HepG2 (cell line): ENCODE measurements around the gene DYNLL2. TPM values are rescaled to one million over a fixed set of nuclear protein-coding genes. Genes with fewer than 3 reads are reported as not detected.
A peak's percentile ranks its signal among the peaks of the same experiment; 100 is the strongest.

ENCODE experiments used
- ADNP ChIP-seq: sonication (generic); formaldehyde crosslinking; IDR thresholded peaks from 2 replicates; pipeline ENCODE4 v1.4.0; 2020; ENCODE audit warnings: missing genetic modification reagents
- ATM ChIP-seq: fragments of 450-650 bp; IDR thresholded peaks from 2 replicates; pipeline ENCODE4 v1.7.1; 2017; ENCODE audit warnings: mild to moderate bottlenecking, borderline replicate concordance
- EEA1 ChIP-seq: sonication (generic); formaldehyde crosslinking; IDR thresholded peaks from 2 replicates; pipeline ENCODE4 v1.5.1; 2020; ENCODE audit warnings: mild to moderate bottlenecking, missing genetic modification reagents, borderline replicate concordance
- GRHL1 ChIP-seq: sonication (generic); formaldehyde crosslinking; conservative IDR thresholded peaks from 2 replicates; pipeline ENCODE4 v1.8.0; 2022; ENCODE audit warnings: missing genetic modification reagents
- HOXD1 ChIP-seq: sonication (generic); formaldehyde crosslinking; IDR thresholded peaks from 2 replicates; pipeline ENCODE4 v1.5.0; 2020; ENCODE audit warnings: missing genetic modification reagents
- TEAD3 ChIP-seq: optimal IDR thresholded peaks from 2 replicates; pipeline ENCODE3; 2016; ENCODE audit warnings: borderline replicate concordance
- ZMYM4 ChIP-seq: sonication (generic); formaldehyde crosslinking; IDR thresholded peaks from 2 replicates; pipeline ENCODE4 v1.8.1; 2023; ENCODE audit warnings: mild to moderate bottlenecking, missing genetic modification reagents
- ZNF143 ChIP-seq: sonication (generic); formaldehyde crosslinking; IDR thresholded peaks from 2 replicates; pipeline ENCODE4 v1.4.0; 2020; ENCODE audit warnings: missing genetic modification reagents
- ZNF430 ChIP-seq: sonication (generic); formaldehyde crosslinking; IDR thresholded peaks from 2 replicates; pipeline ENCODE4 v1.9.0; 2021; ENCODE audit warnings: mild to moderate bottlenecking, missing genetic modification reagents
- ZNF737 ChIP-seq: sonication (generic); formaldehyde crosslinking; IDR thresholded peaks from 2 replicates; pipeline ENCODE4 v1.5.0; 2020; ENCODE audit warnings: missing genetic modification reagents, mild to moderate bottlenecking, borderline replicate concordance
- polyA plus RNA-seq, 8 experiments: library from polyadenylated mRNA; depleted of rRNA in 3 of 8; stranded (reverse) in 7 of 8; unstranded in 1 of 8; fragments of >200 nt; fragmentation: Illumina TruSeq in 4 of 8; extraction: Trizol in 4 of 8; gene quantifications; 2 replicates each; pipeline versions ENCODE4 v1.2.1 to v1.2.3, GENCODE V29; 2011 to 2016; ENCODE audit warnings: low read depth in 4 of 8, missing spikeins in 1 of 8, mixed read lengths in 1 of 8; ENCODE audit not compliant: insufficient read depth in 1 of 8
- total RNA-seq, 5 experiments: library from RNA; depleted of rRNA; stranded (reverse); fragments of >200 nt; fragmentation: Illumina TruSeq; extraction: Trizol; gene quantifications; 2 replicates each; pipeline ENCODE4 v1.2.3, GENCODE V29; 2016; ENCODE audit warnings: low read depth in 1 of 5
- TF ChIP-seq, protein P1 (sequence below): sonication (generic); formaldehyde crosslinking; conservative IDR thresholded peaks from 2 replicates; pipeline ENCODE4 v1.4.0; 2020; ENCODE audit warnings: missing genetic modification reagents
- TF ChIP-seq, protein P2 (sequence below): sonication (generic); formaldehyde crosslinking; IDR thresholded peaks from 2 replicates; pipeline ENCODE4 v1.8.0; 2022; ENCODE audit warnings: mild to moderate bottlenecking, missing genetic modification reagents, moderate library complexity
- TF ChIP-seq, protein P3 (sequence below): sonication (generic); formaldehyde crosslinking; IDR thresholded peaks from 2 replicates; pipeline ENCODE4 v1.5.1; 2020; ENCODE audit warnings: mild to moderate bottlenecking, missing genetic modification reagents, borderline replicate concordance
- TF ChIP-seq, protein P4 (sequence below): sonication (generic); formaldehyde crosslinking; IDR thresholded peaks from 2 replicates; pipeline ENCODE4 v1.4.0; 2020; ENCODE audit warnings: missing genetic modification reagents; ENCODE audit errors: not compliant biosample characterization
- TF ChIP-seq, protein P5 (sequence below): sonication (generic); IDR thresholded peaks from 2 replicates; pipeline ENCODE4 v1.6.1; 2016; ENCODE audit warnings: low read depth, borderline replicate concordance

The DYNLL2 gene
- total and polyA plus RNA-seq, 2 of the 13 experiments (the other 11 are each of a cell fraction or from before 2014, with no cell fraction given) = 9.5 to 29.0 TPM

DNA sequence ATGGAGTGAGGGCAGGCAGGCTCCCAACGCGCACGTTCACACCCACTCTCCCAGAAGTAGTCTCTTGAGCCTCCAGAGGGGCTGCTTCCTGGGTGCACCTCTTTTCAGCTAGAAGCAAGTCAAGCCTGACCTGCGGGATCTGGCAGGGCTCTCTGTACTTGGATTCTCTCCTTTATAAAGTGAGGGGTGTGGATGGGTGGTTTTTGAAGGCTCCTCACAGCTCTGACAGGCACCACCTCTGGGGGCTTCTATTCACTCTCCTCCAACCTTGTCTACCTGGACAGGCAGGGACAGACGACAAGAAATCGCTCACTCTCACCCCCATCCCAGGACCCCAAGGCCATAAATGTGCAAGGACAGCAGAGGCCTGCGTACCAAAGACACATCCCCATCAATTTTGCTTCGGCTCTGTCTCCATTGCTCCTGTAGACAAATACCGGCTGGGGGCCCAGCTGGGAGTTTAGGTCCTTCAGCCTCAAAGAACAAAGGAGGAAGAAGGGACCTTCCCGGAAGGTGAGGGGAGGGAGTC is 814 bp upstream of the DYNLL2 start (continued):
- TF ChIP-seq GRHL1 (CRISPR knock-in tag) = no peak
- TF ChIP-seq, protein P1, sequence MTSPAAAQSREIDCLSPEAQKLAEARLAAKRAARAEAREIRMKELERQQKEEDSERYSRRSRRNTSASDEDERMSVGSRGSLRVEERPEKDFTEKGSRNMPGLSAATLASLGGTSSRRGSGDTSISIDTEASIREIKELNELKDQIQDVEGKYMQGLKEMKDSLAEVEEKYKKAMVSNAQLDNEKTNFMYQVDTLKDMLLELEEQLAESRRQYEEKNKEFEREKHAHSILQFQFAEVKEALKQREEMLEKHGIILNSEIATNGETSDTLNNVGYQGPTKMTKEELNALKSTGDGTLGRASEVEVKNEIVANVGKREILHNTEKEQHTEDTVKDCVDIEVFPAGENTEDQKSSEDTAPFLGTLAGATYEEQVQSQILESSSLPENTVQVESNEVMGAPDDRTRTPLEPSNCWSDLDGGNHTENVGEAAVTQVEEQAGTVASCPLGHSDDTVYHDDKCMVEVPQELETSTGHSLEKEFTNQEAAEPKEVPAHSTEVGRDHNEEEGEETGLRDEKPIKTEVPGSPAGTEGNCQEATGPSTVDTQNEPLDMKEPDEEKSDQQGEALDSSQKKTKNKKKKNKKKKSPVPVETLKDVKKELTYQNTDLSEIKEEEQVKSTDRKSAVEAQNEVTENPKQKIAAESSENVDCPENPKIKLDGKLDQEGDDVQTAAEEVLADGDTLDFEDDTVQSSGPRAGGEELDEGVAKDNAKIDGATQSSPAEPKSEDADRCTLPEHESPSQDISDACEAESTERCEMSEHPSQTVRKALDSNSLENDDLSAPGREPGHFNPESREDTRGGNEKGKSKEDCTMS (CRISPR knock-in tag) = no peak
- no peak for TF ChIP-seq ATM
- no peak for TF ChIP-seq ZNF143 (CRISPR knock-in tag)
- no peak for TF ChIP-seq ZMYM4 (CRISPR knock-in tag)
- no peak for TF ChIP-seq ZNF737
- TF ChIP-seq, protein P2, sequence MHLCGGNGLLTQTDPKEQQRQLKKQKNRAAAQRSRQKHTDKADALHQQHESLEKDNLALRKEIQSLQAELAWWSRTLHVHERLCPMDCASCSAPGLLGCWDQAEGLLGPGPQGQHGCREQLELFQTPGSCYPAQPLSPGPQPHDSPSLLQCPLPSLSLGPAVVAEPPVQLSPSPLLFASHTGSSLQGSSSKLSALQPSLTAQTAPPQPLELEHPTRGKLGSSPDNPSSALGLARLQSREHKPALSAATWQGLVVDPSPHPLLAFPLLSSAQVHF (CRISPR knock-in tag) = no peak
- TF ChIP-seq ADNP (CRISPR knock-in tag) = no peak
- TF ChIP-seq, protein P3, sequence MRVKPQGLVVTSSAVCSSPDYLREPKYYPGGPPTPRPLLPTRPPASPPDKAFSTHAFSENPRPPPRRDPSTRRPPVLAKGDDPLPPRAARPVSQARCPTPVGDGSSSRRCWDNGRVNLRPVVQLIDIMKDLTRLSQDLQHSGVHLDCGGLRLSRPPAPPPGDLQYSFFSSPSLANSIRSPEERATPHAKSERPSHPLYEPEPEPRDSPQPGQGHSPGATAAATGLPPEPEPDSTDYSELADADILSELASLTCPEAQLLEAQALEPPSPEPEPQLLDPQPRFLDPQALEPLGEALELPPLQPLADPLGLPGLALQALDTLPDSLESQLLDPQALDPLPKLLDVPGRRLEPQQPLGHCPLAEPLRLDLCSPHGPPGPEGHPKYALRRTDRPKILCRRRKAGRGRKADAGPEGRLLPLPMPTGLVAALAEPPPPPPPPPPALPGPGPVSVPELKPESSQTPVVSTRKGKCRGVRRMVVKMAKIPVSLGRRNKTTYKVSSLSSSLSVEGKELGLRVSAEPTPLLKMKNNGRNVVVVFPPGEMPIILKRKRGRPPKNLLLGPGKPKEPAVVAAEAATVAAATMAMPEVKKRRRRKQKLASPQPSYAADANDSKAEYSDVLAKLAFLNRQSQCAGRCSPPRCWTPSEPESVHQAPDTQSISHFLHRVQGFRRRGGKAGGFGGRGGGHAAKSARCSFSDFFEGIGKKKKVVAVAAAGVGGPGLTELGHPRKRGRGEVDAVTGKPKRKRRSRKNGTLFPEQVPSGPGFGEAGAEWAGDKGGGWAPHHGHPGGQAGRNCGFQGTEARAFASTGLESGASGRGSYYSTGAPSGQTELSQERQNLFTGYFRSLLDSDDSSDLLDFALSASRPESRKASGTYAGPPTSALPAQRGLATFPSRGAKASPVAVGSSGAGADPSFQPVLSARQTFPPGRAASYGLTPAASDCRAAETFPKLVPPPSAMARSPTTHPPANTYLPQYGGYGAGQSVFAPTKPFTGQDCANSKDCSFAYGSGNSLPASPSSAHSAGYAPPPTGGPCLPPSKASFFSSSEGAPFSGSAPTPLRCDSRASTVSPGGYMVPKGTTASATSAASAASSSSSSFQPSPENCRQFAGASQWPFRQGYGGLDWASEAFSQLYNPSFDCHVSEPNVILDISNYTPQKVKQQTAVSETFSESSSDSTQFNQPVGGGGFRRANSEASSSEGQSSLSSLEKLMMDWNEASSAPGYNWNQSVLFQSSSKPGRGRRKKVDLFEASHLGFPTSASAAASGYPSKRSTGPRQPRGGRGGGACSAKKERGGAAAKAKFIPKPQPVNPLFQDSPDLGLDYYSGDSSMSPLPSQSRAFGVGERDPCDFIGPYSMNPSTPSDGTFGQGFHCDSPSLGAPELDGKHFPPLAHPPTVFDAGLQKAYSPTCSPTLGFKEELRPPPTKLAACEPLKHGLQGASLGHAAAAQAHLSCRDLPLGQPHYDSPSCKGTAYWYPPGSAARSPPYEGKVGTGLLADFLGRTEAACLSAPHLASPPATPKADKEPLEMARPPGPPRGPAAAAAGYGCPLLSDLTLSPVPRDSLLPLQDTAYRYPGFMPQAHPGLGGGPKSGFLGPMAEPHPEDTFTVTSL = no peak
- TF ChIP-seq ZNF430 (CRISPR knock-in tag) = 0 out of 2 replicates have a peak, but pooled peaks have one; percentile 46
- TF ChIP-seq, protein P4, sequence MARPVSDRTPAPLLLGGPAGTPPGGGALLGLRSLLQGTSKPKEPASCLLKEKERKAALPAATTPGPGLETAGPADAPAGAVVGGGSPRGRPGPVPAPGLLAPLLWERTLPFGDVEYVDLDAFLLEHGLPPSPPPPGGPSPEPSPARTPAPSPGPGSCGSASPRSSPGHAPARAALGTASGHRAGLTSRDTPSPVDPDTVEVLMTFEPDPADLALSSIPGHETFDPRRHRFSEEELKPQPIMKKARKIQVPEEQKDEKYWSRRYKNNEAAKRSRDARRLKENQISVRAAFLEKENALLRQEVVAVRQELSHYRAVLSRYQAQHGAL = no peak
- no peak for TF ChIP-seq TEAD3 (CRISPR knock-in tag)
- TF ChIP-seq HOXD1 = no peak
- TF ChIP-seq EEA1 = no peak
- TF ChIP-seq, protein P5, sequence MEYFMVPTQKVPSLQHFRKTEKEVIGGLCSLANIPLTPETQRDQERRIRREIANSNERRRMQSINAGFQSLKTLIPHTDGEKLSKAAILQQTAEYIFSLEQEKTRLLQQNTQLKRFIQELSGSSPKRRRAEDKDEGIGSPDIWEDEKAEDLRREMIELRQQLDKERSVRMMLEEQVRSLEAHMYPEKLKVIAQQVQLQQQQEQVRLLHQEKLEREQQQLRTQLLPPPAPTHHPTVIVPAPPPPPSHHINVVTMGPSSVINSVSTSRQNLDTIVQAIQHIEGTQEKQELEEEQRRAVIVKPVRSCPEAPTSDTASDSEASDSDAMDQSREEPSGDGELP = no peak
